CD8-positive, alpha-beta memory T cell (primary cell): ENCODE results near the gene ZNF738. TPM values are rescaled to one million over a fixed set of nuclear protein-coding genes. Genes with fewer than 3 reads are reported as not detected.

Experiments used
- CTCF ChIA-PET: fragments of 350-600 bp; sonication (Branson Sonifier 250); formaldehyde crosslinking; loops from one replicate; lab custom pipeline; 2021; ENCODE audit warnings: antibody characterized with exemption; lab: Charles Lee
- POLR2A ChIA-PET: fragments of 350-600 bp; sonication (Branson Sonifier 250); formaldehyde crosslinking; loops from one replicate; lab custom pipeline; 2021; ENCODE audit warnings: antibody characterized with exemption; lab: Charles Lee
- DNase-seq, 5 donors: peaks; one replicate each; pipeline versions ENCODE4 v3.0.0 to v3.0.0-alpha.2; 2020 to 2022; ENCODE audit warnings: mixed read lengths in 1 of 5
- H3K27ac ChIP-seq: one replicate; pipeline ENCODE4 v1.7.0; 2013; ENCODE audit warnings: low read depth, mild to moderate bottlenecking, low read length, moderate library complexity
- H3K27me3 ChIP-seq: 2 replicates; pipeline ENCODE4 v1.7.0; 2013; ENCODE audit warnings: low read length, mild to moderate bottlenecking; ENCODE audit not compliant: insufficient read depth, poor library complexity, severe bottlenecking
- H3K36me3 ChIP-seq: 2 replicates; pipeline ENCODE4 v1.7.0; 2013; ENCODE audit warnings: mild to moderate bottlenecking, low read length, moderate library complexity; ENCODE audit not compliant: insufficient read depth
- H3K4me1 ChIP-seq: 2 replicates; pipeline ENCODE4 v1.7.0; 2013; ENCODE audit warnings: mild to moderate bottlenecking, low read length, moderate library complexity; ENCODE audit not compliant: insufficient read depth
- H3K4me3 ChIP-seq: 2 replicates; pipeline ENCODE4 v1.7.0; 2013; ENCODE audit warnings: mild to moderate bottlenecking, low read length
- H3K9me3 ChIP-seq: 2 replicates; pipeline ENCODE4 v1.7.0; 2013; ENCODE audit warnings: mild to moderate bottlenecking, low read length
- H3K27ac Mint-ChIP-seq, 8 donors: one replicate each; pipeline ENCODE4 v1.8.0; 2020 to 2021; ENCODE audit warnings: mixed read lengths in 8 of 8, mild to moderate bottlenecking in 6 of 8, inconsistent platforms in 3 of 8, moderate library complexity in 3 of 8
- H3K27me3 Mint-ChIP-seq, 2 donors: one replicate each; pipeline ENCODE4 v1.8.0; 2020 to 2021; ENCODE audit warnings: mixed read lengths in 2 of 2, mild to moderate bottlenecking in 1 of 2, moderate library complexity in 1 of 2
- H3K36me3 Mint-ChIP-seq, 3 donors: one replicate each; pipeline ENCODE4 v1.8.0; 2020 to 2021; ENCODE audit warnings: mixed read lengths in 3 of 3, inconsistent platforms in 1 of 3, mild to moderate bottlenecking in 1 of 3
- H3K4me1 Mint-ChIP-seq, 3 donors: one replicate each; pipeline ENCODE4 v1.8.0; 2020 to 2021; ENCODE audit warnings: mixed read lengths in 3 of 3, inconsistent platforms in 1 of 3, mild to moderate bottlenecking in 1 of 3
- H3K4me3 Mint-ChIP-seq, 7 donors: one replicate each; pipeline ENCODE4 v1.8.0; 2020 to 2021; ENCODE audit warnings: mixed read lengths in 7 of 7, mild to moderate bottlenecking in 6 of 7, moderate library complexity in 4 of 7, inconsistent platforms in 2 of 7
- H3K9me3 Mint-ChIP-seq, 5 donors: one replicate each; pipeline ENCODE4 v1.8.0; 2020 to 2022; ENCODE audit warnings: mixed read lengths in 5 of 5, mild to moderate bottlenecking in 3 of 5, moderate library complexity in 2 of 5, inconsistent platforms in 1 of 5
- polyA plus RNA-seq: library from polyadenylated mRNA; unstranded; fragments of 300-500 nt; fragmentation: Illumina TruSeq; gene quantifications from one replicate; pipeline ENCODE4 v1.2.3, GENCODE V29; 2021
- total RNA-seq, 2 experiments: library from RNA; stranded (reverse); gene quantifications; one replicate each; pipeline ENCODE4 v1.2.3, GENCODE V29; 2021

ZNF738 gene
- total and polyA plus RNA-seq, 3 experiments from 2014 or later: 4.2 to 8.4 (median 8.3) TPM

DNA sequence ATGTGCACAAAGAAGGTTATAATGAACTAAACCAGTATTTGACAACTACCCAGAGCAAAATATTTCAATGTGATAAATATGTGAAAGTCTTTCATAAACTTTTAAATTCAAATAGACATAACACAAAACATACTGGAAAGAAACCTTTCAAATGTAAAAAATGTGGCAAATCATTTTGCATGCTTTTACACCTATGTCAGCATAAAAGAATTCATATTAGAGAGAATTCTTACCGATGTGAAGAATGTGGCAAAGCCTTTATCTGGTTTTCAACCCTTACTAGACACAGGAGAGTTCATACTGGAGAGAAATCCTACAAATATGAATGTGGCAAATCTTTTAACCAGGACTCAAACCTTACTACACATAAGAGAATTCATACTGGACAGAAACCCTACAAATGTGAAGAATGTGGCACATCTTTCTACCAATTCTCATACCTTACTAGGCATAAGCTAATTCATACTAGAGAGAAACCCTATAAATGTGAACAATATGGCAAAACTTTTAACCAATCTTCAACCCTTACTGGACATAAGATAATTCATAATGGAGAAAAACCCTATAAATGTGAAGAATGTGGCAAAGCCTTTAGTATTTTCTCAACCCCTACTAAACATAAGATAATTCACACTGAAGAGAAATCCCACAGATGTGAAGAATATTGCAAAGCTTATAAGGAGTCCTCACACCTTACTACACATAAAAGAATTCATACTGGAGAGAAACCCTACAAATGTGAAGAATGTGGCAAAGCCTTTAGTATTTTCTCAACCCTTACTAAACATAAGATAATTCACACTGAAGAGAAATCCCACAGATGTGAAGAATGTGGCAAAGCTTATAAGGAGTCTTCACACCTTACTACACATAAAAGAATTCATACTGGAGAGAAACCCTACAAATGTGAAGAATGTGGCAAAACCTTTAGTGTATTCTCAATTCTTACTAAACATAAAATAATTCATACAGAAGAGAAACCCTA lies 64.5 kb downstream of the ZNF738 start:
- POLR2A ChIA-PET: no interaction called here
- Mint-ChIP-seq H3K4me1 (no peaks in the 10 kb centered on the region), H3K9me3 (peaks cover 63 to 92% (median 83%) of the 10 kb centered on the region in 5 donors), H3K27me3 (no peaks in the 10 kb centered on the region), H3K36me3 (peaks cover 8 to 63% (median 60%) of the 10 kb centered on the region in 3 donors), H3K4me3 (no peak overlapping the region), H3K27ac (no peak overlapping the region)
- H3K4me1 ChIP-seq: no peaks in the 10 kb centered on the region
- no peak overlapping the region for H3K4me3 ChIP-seq
- H3K27ac ChIP-seq: no peak overlapping the region
- H3K36me3 ChIP-seq: no peaks in the 10 kb centered on the region
- no peaks in the 10 kb centered on the region for H3K27me3 ChIP-seq
- CTCF ChIA-PET: no interaction called here
- DNase-seq: no peak
- peaks cover 43% of the 10 kb centered on the region for H3K9me3 ChIP-seq

Other genes with a start within 250 kb of the ZNF738 start
- gene ZNF431, start 217.0 kb upstream of the ZNF738 start, total RNA-seq: 10 to 100 TPM; 14.7 to 17.6 TPM
- gene ZNF431, start 217.0 kb upstream of the ZNF738 start, polyA plus RNA-seq: 14.6 TPM
- gene ZNF708, start 29.6 kb upstream of the ZNF738 start, total RNA-seq: 10 to 100 TPM; 11.5 to 13.3 TPM
- gene ZNF708, start 29.6 kb upstream of the ZNF738 start, polyA plus RNA-seq: 8.0 TPM
- 10 to 100 TPM; 13.3 to 15.1 TPM for gene ZNF493, start 38.1 kb downstream of the ZNF738 start, total RNA-seq
- gene ZNF493, start 38.1 kb downstream of the ZNF738 start, polyA plus RNA-seq: 15.7 TPM
- gene ZNF429, start 146.6 kb downstream of the ZNF738 start, total RNA-seq: 1 to 10 TPM; 8.5 to 9.0 TPM
- 34.3 TPM for gene ZNF429, start 146.6 kb downstream of the ZNF738 start, polyA plus RNA-seq